GM12878 (cell line): Measurements from ENCODE around the gene LYPD4. TPM values are rescaled to one million over a fixed set of nuclear protein-coding genes. Genes with fewer than 3 reads are reported as not detected.

Source experiments
- ATAC-seq: fragments of 200-7000 bp; cut with Tn5 transposase; 3 replicates; pipeline ENCODE4 v1.9.1; 2020; ENCODE audit warnings: mild to moderate bottlenecking, moderate library complexity
- BruUV-seq: library from RNA; stranded (reverse); fragments of 400-500 nt; replicated peaks from 2 replicates; lab custom pipeline; 2021; lab: Mats Ljungman, UMichigan
- CTCF ChIA-PET: fragments of 300-600 bp; sonication (Branson Sonifier 250); formaldehyde crosslinking; extraction: SDS; loops from one replicate; lab custom pipeline; 2021; ENCODE audit warnings: inconsistent platforms; lab: Yijun Ruan, JAX
- POLR2A ChIA-PET: fragments of 350-600 bp; formaldehyde crosslinking; extraction: SDS; loops from one replicate; lab custom pipeline; 2021; ENCODE audit warnings: inconsistent platforms; lab: Charles Lee
- RAD21 ChIA-PET: fragments of 300-600 bp; sonication (Branson Sonifier 250); formaldehyde crosslinking; loops from one replicate; lab custom pipeline; 2023; ENCODE audit warnings: antibody characterized with exemption; ENCODE audit not compliant: unreplicated experiment; lab: Charles Lee
- SMC1A ChIA-PET: fragments of 300-600 bp; sonication (Branson Sonifier 250); formaldehyde crosslinking; loops from one replicate; lab custom pipeline; 2023; ENCODE audit not compliant: unreplicated experiment, uncharacterized antibody; lab: Charles Lee
- DNase-seq: peaks from one replicate; pipeline ENCODE4 v3.0.0-alpha.2; 2011; ENCODE audit warnings: low read depth, low spot score
- FAIRE-seq: peaks from 3 replicates; lab custom pipeline; 2011; peaks lifted over from hg19 to GRCh38; lab: Jason Lieb, UNC
- H2AFZ ChIP-seq: 2 replicates; pipeline ENCODE4 v1.6.0; 2011; ENCODE audit warnings: low read depth, low read length, control low read depth; ENCODE audit not compliant: control insufficient read depth
- H3K27ac ChIP-seq: 2 replicates; pipeline ENCODE4 v1.5.1; 2011; ENCODE audit warnings: control low read depth; ENCODE audit not compliant: control insufficient read depth, insufficient read depth
- H3K27me3 ChIP-seq, 2 experiments: replicated peaks in 1 of 2; 2 replicates each; pipeline versions ENCODE4 v1.6.0 to v1.6.1; 2011; ENCODE audit warnings: low read length in 1 of 2; ENCODE audit not compliant: control insufficient read depth in 2 of 2, insufficient read depth in 2 of 2
- H3K36me3 ChIP-seq, 2 experiments: 2 replicates each; pipeline ENCODE4 v1.5.1; 2011; ENCODE audit warnings: low read length in 1 of 2; ENCODE audit not compliant: control insufficient read depth in 2 of 2, insufficient read depth in 2 of 2
- H3K4me1 ChIP-seq: 2 replicates; pipeline ENCODE4 v1.6.1; 2011; ENCODE audit warnings: mild to moderate bottlenecking, low read length, moderate library complexity, mixed read lengths; ENCODE audit not compliant: control insufficient read depth, insufficient read depth
- H3K4me2 ChIP-seq: 2 replicates; pipeline ENCODE4 v1.6.0; 2011; ENCODE audit warnings: control low read depth; ENCODE audit not compliant: control insufficient read depth, insufficient read depth
- H3K4me3 ChIP-seq: fragments of 200-600 bp; sonication (generic); 2 replicates; pipeline ENCODE4 v1.5.1; 2016
- H3K79me2 ChIP-seq: 2 replicates; pipeline ENCODE4 v1.6.0; 2011; ENCODE audit warnings: low read length; ENCODE audit not compliant: control insufficient read depth, insufficient read depth
- H3K9ac ChIP-seq: 2 replicates; pipeline ENCODE4 v1.8.0; 2011; ENCODE audit warnings: low read length, control low read depth, mixed read lengths; ENCODE audit not compliant: control insufficient read depth, insufficient read depth
- H3K9me3 ChIP-seq: replicated peaks from 3 replicates; pipeline ENCODE4 v1.5.1; 2011; ENCODE audit warnings: mild to moderate bottlenecking, low read length; ENCODE audit not compliant: control insufficient read depth, insufficient read depth
- H4K20me1 ChIP-seq: 2 replicates; pipeline ENCODE4 v1.6.0; 2011; ENCODE audit not compliant: control insufficient read depth, insufficient read depth
- MEF2A ChIP-seq: IDR thresholded peaks from 2 replicates; pipeline ENCODE4 v1.6.1; 2011; ENCODE audit warnings: low read depth, mild to moderate bottlenecking, low read length, moderate library complexity; ENCODE audit not compliant: insufficient read depth
- PAX8 ChIP-seq: fragments of 450-650 bp; IDR thresholded peaks from 2 replicates; pipeline ENCODE4 v1.6.1; 2017; ENCODE audit warnings: mild to moderate bottlenecking, moderate library complexity
- SPI1 ChIP-seq: IDR thresholded peaks from 2 replicates; pipeline ENCODE4 v1.6.1; 2011; ENCODE audit warnings: low read depth, mild to moderate bottlenecking, low read length, moderate library complexity, borderline replicate concordance; ENCODE audit not compliant: insufficient read depth
- YY1 ChIP-seq: IDR thresholded peaks from 2 replicates; pipeline ENCODE4 v1.6.1; 2011; ENCODE audit warnings: low read depth, mild to moderate bottlenecking, low read length
- ZBTB33 ChIP-seq: fragments of 450-650 bp; IDR thresholded peaks from 2 replicates; pipeline ENCODE4 v1.6.1; 2017; ENCODE audit warnings: mild to moderate bottlenecking
- ZBTB40 ChIP-seq: fragments of 450-650 bp; IDR thresholded peaks from 2 replicates; pipeline ENCODE4 v1.6.1; 2016; ENCODE audit warnings: mild to moderate bottlenecking, moderate library complexity, borderline replicate concordance
- ZNF207 ChIP-seq: fragments of 450-650 bp; IDR thresholded peaks from 2 replicates; pipeline ENCODE4 v1.6.1; 2014; ENCODE audit warnings: antibody characterized with exemption, mild to moderate bottlenecking, borderline replicate concordance
- whole genome bisulfite sequencing: methylation state at CpG from one replicate; pipeline ENCODE4 v1.1.6; 2016; ENCODE audit warnings: low lambda C conversion rate; ENCODE audit not compliant: insufficient replicate concordance, insufficient coverage; ENCODE audit errors: missing lambda C conversion rate; 5-methylcytosine and 5-hydroxymethylcytosine counted together
- in situ Hi-C: fragments of 300-500 bp; cut with MboI; formaldehyde crosslinking; loops from 9 replicates; pipeline ENCODE4 v1.14.3; 2018; ENCODE audit warnings: mixed read lengths
- intact Hi-C: fragments of 100-400 bp; cut with micrococcal nuclease; formaldehyde crosslinking; loops from one replicate; pipeline ENCODE4 v1.14.2; 2022; ENCODE audit not compliant: unreplicated experiment
- polyA plus RNA-seq, 11 experiments: library from polyadenylated mRNA; depleted of rRNA in 4 of 11; unstranded in 6 of 11; stranded (reverse) in 5 of 11; fragments of >200 nt; fragmentation: Nextera tagmentation in 4 of 11; fragmentation: Illumina TruSeq in 1 of 11; extraction: Ambion mirVana in 4 of 11; extraction: Trizol in 1 of 11; gene quantifications; 1 replicate in 1 of 11; 2 replicates in 10 of 11; pipeline versions ENCODE4 v1.2.1 to v1.2.3, GENCODE V29; 2011 to 2016; ENCODE audit warnings: inconsistent platforms in 2 of 11, missing spikeins in 2 of 11, low read depth in 1 of 11
- total RNA-seq, 4 experiments: library from RNA; depleted of rRNA in 3 of 4; stranded (reverse); fragments of >200 nt in 3 of 4; fragmentation: Illumina TruSeq in 1 of 4; extraction: Trizol in 1 of 4; gene quantifications; 2 replicates each; pipeline versions ENCODE4 v1.2.1 to v1.2.3, GENCODE V29; 2013 to 2021

LYPD4 gene
- total and polyA plus RNA-seq, 10 of the 15 experiments (the other 5 are each of a cell fraction or from before 2014, with no cell fraction given), result not detected

DNA sequence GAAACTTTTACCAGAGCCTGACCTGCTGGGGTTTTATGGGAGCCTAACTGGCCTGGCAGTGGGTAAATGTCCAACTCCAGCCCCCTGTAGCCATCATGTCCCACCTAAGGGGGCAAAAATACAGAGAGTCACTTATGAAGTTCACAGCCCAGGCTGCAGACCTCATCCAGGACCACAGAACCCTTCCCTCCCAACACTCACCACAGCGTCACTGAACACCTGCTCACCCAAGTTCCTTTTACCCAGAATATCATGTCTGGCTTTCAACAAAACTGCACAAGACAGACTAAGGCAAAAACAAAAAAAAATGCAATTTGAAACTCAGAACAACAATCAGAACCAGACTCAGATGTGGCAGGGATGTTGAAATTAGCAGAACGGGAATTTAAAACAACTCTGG lies 41.7 kb downstream of the LYPD4 start:
- no peak overlapping the region for H2AFZ ChIP-seq
- no TSS peak for BruUV-seq
- H3K4me3 ChIP-seq, result no peak overlapping the region
- TF ChIP-seq ZBTB33 (no peak), MEF2A (no peak)
- ChIA-PET POLR2A (no interaction called here), SMC1A (interaction anchor here (1.0 to 1.3 kb wide), 2 partner anchors 24 to 50 kb away, joined by 3 read pairs; no protein-coding TSS in a partner anchor), RAD21 (interaction anchor here (1.6 kb wide), 1 partner anchor 10 kb away, joined by 4 read pairs; no protein-coding TSS in a partner anchor), CTCF (interaction anchor here (1.1 to 1.9 kb wide), 2 partner anchors 10 to 18 kb away, joined by 4 to 9 read pairs; no protein-coding TSS in a partner anchor)
- FAIRE-seq (no peak), ATAC-seq (no peak), DNase-seq (no peak)
- in situ Hi-C loops (no loop called here), intact Hi-C loops (no loop called here)
- no peaks in the 10 kb centered on the region; the same call in 1 of the 2 replicates for H3K4me1 ChIP-seq
- H3K36me3 ChIP-seq, result no peaks in the 10 kb centered on the region
- no peaks in the 10 kb centered on the region; the same call in 1 of the 2 replicates for H4K20me1 ChIP-seq
- H3K9ac ChIP-seq, result no peak overlapping the region
- H3K27me3 ChIP-seq, result no peaks in the 10 kb centered on the region
- 14% methylated on average over 2 of the region's 2 CpGs for WGBS
- H3K79me2 ChIP-seq, result no peaks in the 10 kb centered on the region
- no peak overlapping the region for H3K27ac ChIP-seq
- H3K9me3 ChIP-seq, result no peaks in the 10 kb centered on the region
- no peak overlapping the region for H3K4me2 ChIP-seq

DNA sequence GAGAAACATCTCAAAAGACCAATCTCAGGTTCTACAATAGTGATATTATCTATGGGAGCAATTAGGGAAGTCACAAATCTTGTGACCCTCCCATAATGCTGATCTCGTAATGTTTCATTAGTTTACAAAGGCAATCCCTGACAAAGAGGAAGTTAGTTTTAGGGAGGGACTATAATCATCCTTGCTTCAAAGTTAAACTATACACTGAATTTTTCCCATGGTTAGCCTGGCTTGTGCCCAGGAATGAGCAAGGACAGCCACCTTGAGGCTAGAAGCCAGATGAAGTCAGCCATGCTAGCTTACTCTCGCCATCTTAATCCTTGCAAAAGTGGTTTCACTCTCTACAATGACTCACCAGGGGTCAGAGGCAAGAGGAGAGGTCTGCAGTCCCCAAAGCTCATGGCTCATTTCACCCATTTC lies 42.7 kb downstream of the LYPD4 start:
- Histone ChIP-seq H3K36me3 (no peaks in the 10 kb centered on the region), H3K27me3 (no peaks in the 10 kb centered on the region), H3K4me2 (no peak overlapping the region), H3K4me3 (no peak overlapping the region), H3K27ac (no peak overlapping the region), H2AFZ (no peak overlapping the region), H4K20me1 (no peaks in the 10 kb centered on the region), H3K9me3 (no peaks in the 10 kb centered on the region), H3K79me2 (no peaks in the 10 kb centered on the region), H3K4me1 (no peaks in the 10 kb centered on the region; the same call in 1 of the 2 replicates), H3K9ac (no peak overlapping the region)
- FAIRE-seq (no peak), ATAC-seq (no peak), DNase-seq (no peak)
- ChIA-PET RAD21 (interaction anchor here (1.6 kb wide), 1 partner anchor 9 kb away, joined by 4 read pairs; no protein-coding TSS in a partner anchor), SMC1A (no interaction called here), CTCF (interaction anchor here (0.6 to 1.9 kb wide), 3 partner anchors 9 to 49 kb away, joined by 3 to 9 read pairs (median 4); no protein-coding TSS in a partner anchor), POLR2A (no interaction called here)
- no peak for TF ChIP-seq ZNF207
- TF ChIP-seq SPI1, result peak; percentile 12; the same call in 1 of the 2 replicates
- TF ChIP-seq PAX8, result no peak
- TF ChIP-seq YY1, result 0 out of 2 replicates have a peak, but pooled peaks have one; percentile 21
- TF ChIP-seq ZBTB40, result no peak
- intact Hi-C loops (no loop called here), in situ Hi-C loops (no loop called here)
- no TSS peak for BruUV-seq
- WGBS, result 0% methylated on average over 2 of the region's 2 CpGs
